DOHH2 (cell line): ENCODE results near the gene DAAM2.

Source experiments
- H3F3A ChIP-seq: fragments of 200-600 bp; sonication (generic), shearing (Covaris generic); 2 replicates; pipeline ENCODE4 v1.6.0; 2016; ENCODE audit warnings: antibody characterized with exemption, mild to moderate bottlenecking; ENCODE audit not compliant: control insufficient read depth, insufficient read depth
- H3K27ac ChIP-seq: fragments of 200-600 bp; sonication (generic); 2 replicates; pipeline ENCODE4 v1.5.1; 2014; ENCODE audit warnings: low read depth, mild to moderate bottlenecking, low read length, moderate library complexity
- H3K27me3 ChIP-seq: fragments of 200-600 bp; sonication (generic); 2 replicates; pipeline ENCODE4 v1.6.1; 2014; ENCODE audit warnings: mild to moderate bottlenecking, low read length, mixed read lengths; ENCODE audit not compliant: control insufficient read depth
- H3K36me3 ChIP-seq: fragments of 200-600 bp; sonication (generic); 2 replicates; pipeline ENCODE4 v1.6.1; 2014; ENCODE audit warnings: mild to moderate bottlenecking, low read length, moderate library complexity, mixed read lengths; ENCODE audit not compliant: control insufficient read depth
- H3K4me1 ChIP-seq: fragments of 200-600 bp; sonication (generic); 2 replicates; pipeline ENCODE4 v1.6.1; 2014; ENCODE audit warnings: mild to moderate bottlenecking, low read length, mixed read lengths; ENCODE audit not compliant: control insufficient read depth
- H3K4me2 ChIP-seq: fragments of 200-600 bp; sonication (generic); 2 replicates; pipeline ENCODE4 v1.6.0; 2014; ENCODE audit warnings: mild to moderate bottlenecking, low read length, moderate library complexity
- H3K4me3 ChIP-seq: fragments of 200-600 bp; sonication (generic); 2 replicates; pipeline ENCODE4 v1.5.1; 2014; ENCODE audit warnings: mild to moderate bottlenecking, low read length, mixed read lengths
- H3K79me2 ChIP-seq: fragments of 200-600 bp; sonication (generic); 2 replicates; pipeline ENCODE4 v1.6.1; 2014; ENCODE audit warnings: mild to moderate bottlenecking, low read length, mixed read lengths; ENCODE audit not compliant: control insufficient read depth
- H3K9me2 ChIP-seq: fragments of 200-600 bp; sonication (generic); replicated peaks from 2 replicates; pipeline ENCODE4 v1.6.1; 2014; ENCODE audit warnings: mild to moderate bottlenecking, low read length, mixed read lengths; ENCODE audit not compliant: control insufficient read depth
- H3K9me3 ChIP-seq: fragments of 200-600 bp; sonication (generic); 2 replicates; pipeline ENCODE4 v1.6.1; 2014; ENCODE audit warnings: antibody characterized with exemption, low read length, mixed read lengths; ENCODE audit not compliant: control insufficient read depth, insufficient read depth
- H4K20me1 ChIP-seq: fragments of 200-600 bp; sonication (generic); 2 replicates; pipeline ENCODE4 v1.6.0; 2014; ENCODE audit warnings: low read depth, mild to moderate bottlenecking, antibody characterized with exemption, low read length, moderate library complexity; ENCODE audit not compliant: control insufficient read depth, insufficient read depth
- EZH2phosphoT487 ChIP-seq: fragments of 200-600 bp; sonication (generic); IDR thresholded peaks from 2 replicates; pipeline ENCODE4 v1.6.1; 2017; ENCODE audit warnings: borderline replicate concordance, mild to moderate bottlenecking, antibody characterized with exemption, low read length, moderate library complexity, mixed read lengths
- TF ChIP-seq, protein P1 (sequence below): fragments of 200-600 bp; sonication (generic); IDR thresholded peaks from one replicate; pipeline ENCODE4 v1.5.1; 2014; ENCODE audit warnings: antibody characterized with exemption, mild to moderate bottlenecking, low read depth, low read length; ENCODE audit not compliant: poor library complexity, severe bottlenecking

The DAAM2 gene

DNA sequence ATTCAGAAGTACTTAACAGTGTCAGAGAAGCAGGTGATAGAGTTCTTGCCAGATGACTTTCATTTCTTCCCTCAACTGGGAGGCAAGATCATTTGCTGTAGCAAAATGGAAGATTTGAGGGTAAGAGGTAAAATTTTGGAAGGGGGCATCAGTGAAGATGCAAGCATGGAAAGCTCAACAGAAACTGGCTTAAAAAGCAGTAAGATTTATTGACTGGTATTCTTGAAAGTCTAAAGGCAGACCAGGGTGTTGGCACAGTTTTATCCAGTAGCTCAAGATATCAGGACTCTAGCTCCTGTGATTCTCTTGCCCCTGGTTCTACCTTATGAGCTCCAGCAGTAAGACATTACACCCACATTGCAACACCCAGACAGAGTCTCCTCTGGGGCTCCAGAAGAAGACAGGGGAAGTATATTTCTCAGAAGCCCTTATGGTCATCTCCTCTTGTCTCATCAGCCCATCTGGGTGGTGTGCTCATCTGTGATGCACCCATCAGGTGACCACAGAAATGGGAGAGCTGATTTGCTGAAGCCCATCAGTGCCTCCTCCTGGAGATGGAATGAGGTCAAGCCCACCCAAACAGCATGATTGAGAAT is 158.0 kb downstream of the DAAM2 start:
- Histone ChIP-seq H3K9me3 (no peaks in the 10 kb centered on the region), H3F3A (no peaks in the 10 kb centered on the region), H3K4me3 (no peak overlapping the region), H3K36me3 (no peaks in the 10 kb centered on the region), H3K27ac (no peak overlapping the region), H3K79me2 (no peaks in the 10 kb centered on the region), H3K9me2 (no peaks in the 10 kb centered on the region; the same call in 1 of the 2 replicates), H4K20me1 (no peaks in the 10 kb centered on the region), H3K27me3 (no peaks in the 10 kb centered on the region), H3K4me2 (no peak overlapping the region), H3K4me1 (no peaks in the 10 kb centered on the region)
- no peak for TF ChIP-seq EZH2phosphoT487
- TF ChIP-seq, protein P1, sequence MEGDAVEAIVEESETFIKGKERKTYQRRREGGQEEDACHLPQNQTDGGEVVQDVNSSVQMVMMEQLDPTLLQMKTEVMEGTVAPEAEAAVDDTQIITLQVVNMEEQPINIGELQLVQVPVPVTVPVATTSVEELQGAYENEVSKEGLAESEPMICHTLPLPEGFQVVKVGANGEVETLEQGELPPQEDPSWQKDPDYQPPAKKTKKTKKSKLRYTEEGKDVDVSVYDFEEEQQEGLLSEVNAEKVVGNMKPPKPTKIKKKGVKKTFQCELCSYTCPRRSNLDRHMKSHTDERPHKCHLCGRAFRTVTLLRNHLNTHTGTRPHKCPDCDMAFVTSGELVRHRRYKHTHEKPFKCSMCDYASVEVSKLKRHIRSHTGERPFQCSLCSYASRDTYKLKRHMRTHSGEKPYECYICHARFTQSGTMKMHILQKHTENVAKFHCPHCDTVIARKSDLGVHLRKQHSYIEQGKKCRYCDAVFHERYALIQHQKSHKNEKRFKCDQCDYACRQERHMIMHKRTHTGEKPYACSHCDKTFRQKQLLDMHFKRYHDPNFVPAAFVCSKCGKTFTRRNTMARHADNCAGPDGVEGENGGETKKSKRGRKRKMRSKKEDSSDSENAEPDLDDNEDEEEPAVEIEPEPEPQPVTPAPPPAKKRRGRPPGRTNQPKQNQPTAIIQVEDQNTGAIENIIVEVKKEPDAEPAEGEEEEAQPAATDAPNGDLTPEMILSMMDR, result no peak

DNA sequence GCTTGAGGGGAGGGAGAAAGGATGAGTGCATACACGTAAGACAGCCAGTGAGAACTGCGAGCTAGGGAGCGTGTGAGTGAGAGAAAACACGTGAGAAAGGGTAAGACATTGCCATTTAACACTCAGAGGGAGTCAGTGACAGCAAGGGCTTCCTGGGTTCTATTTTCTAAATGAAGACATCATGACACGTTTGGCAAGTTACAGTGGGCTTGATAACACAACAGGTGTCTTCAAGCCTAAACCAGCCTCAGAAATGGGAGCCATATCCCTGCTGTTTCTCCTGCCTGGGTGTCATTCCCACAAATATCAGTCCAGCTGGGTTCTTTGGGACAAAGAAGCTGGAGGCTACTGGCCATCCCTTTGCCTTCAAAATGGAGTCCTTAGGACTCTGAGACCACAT is 159.0 kb downstream of the DAAM2 start:
- Histone ChIP-seq H3F3A (no peaks in the 10 kb centered on the region), H4K20me1 (no peaks in the 10 kb centered on the region), H3K4me2 (no peak overlapping the region), H3K4me1 (no peaks in the 10 kb centered on the region), H3K36me3 (no peaks in the 10 kb centered on the region), H3K4me3 (no peak overlapping the region), H3K9me2 (no peaks in the 10 kb centered on the region; the same call in 1 of the 2 replicates), H3K27me3 (no peaks in the 10 kb centered on the region), H3K9me3 (no peaks in the 10 kb centered on the region), H3K79me2 (no peaks in the 10 kb centered on the region), H3K27ac (no peak overlapping the region)
- no peak for TF ChIP-seq EZH2phosphoT487
- TF ChIP-seq, protein P1, result no peak

DNA sequence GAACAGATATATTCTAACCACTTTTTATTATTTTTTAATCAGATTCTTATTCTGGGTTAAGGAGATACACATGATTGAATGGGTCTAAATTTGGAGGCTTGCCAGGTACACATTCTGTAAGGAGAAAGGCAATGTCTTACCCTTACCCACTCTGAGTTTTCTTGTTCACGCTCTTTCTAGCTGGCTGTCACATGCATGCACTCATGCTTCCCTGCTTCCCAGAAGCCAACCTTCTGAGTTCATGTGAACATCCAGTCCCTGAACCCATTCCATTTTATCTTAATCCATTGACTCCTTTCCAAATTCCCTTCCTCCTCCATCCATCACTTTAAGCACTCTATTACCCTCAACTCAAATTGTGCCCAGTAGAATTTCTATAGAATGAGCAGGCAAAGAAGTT is 159.5 kb downstream of the DAAM2 start:
- Histone ChIP-seq H3K27me3 (no peaks in the 10 kb centered on the region), H3K27ac (no peak overlapping the region), H3K9me2 (no peaks in the 10 kb centered on the region; the same call in 1 of the 2 replicates), H3K4me2 (no peak overlapping the region), H3F3A (no peaks in the 10 kb centered on the region), H3K9me3 (no peaks in the 10 kb centered on the region), H3K36me3 (no peaks in the 10 kb centered on the region), H3K79me2 (no peaks in the 10 kb centered on the region), H4K20me1 (no peaks in the 10 kb centered on the region), H3K4me3 (no peak overlapping the region), H3K4me1 (no peaks in the 10 kb centered on the region)
- TF ChIP-seq, protein P1, result no peak
- TF ChIP-seq EZH2phosphoT487, result no peak
